GM21737 (cell line): ENCODE data around the gene FA2H.
A peak's percentile ranks its signal among the peaks of the same experiment; 100 is the strongest.
"Not testable (repeated sequence)": the region's sequence is repeated elsewhere in the genome, so short reads cannot be mapped to it uniquely, and the experiment has no call there.

Experiments used
- ATAC-seq: cut with Tn5 transposase; IDR thresholded peaks from one replicate; pipeline ENCODE4 v1.9.1; 2021; ENCODE audit warnings: mild to moderate bottlenecking, moderate library complexity; ENCODE audit not compliant: unreplicated experiment

The FA2H gene

GRCh38 chr16:74771656-74772315 lies 2.8 kb downstream of the FA2H start:
- ATAC-seq = peak; percentile 66

DNA sequence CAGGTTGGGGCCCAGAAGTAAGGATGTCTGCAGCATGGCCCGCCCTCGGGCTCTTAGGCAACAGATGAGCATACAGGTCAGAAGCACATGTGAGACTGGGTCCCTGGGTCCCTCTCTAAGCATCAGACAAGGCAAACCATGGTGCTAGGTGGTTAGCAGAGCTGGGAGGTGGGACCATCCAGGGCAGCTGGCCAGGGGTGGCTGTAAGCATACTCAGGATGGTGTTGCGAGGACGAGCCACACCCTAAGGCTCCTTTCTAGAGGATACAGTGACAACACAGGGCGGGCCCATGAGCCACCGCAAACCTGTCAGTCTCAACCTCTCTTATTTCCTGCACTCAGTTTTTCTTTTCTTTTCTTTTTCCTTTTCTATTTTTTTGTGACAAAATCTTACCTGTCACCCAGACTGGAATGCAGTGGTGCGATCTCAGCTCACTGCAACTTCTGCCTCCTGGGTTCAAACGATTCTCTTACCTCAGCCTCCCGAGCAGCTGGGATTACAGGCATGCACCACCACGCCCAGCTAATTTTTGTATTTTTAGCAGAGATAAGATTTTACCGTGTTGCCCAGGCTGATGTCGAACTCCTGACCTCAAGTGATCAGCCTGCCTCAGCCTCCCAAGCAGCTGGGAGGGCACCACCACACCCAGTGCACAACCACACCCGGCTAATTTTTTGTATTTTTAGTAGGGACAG lies 3.6 kb downstream of the FA2H start:
- no peak for ATAC-seq

DNA sequence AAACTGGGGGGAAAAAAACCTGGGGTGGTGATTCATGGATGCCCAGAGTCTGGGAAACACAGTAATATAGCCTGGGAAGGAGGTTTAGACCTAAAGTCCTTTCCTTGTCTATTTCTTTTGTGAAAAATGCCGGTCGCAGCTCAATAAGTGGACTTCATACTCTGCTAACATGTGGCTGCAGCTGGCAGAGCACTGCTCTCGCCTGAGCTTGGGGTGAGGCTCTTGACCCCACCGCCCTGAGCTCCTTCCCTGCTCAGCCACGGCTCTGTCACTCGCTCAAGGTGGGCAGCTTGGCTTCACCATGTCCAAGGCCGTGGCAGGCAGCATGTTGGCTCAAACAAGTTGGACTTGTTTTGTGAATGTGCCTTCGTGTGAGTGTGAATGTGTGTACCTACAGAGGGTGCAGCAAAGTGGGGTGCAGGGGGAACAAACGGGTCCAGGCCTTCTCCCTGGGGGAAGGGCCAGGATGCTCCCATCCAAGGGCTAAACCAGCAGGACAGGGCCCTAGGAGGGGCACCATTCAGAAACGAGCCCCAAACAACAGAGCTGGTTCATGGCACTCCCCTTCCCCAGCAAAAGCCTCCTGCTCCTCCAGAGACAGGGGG lies 4.9 kb downstream of the FA2H start:
- ATAC-seq = no peak

DNA sequence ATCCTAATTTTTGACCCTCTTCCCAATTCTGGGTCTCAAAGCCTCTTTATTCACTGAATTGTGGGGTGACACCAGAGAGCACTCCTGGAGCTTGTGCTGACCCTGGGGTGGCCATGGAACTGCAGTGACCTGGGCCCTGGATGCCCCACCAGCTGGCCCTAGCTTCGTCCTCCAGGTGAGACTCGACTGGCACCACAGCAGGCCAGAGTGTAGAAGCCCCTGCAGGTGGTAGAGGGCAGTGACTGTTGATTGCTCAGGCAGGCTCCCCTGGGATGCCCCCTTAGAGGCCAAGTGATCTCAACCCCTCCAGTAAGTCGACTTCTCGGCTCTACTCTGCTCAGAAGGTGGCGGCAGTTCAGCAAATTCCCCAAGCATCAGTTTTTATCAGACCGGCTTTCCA lies 6.4 kb downstream of the FA2H start:
- ATAC-seq = no peak

- ATAC-seq = no peak
Observed at GRCh38 chr16:74767749-74768148, 6.9 kb downstream of the FA2H start.

- no peak for ATAC-seq
Observed at GRCh38 chr16:74766729-74767128, 7.9 kb downstream of the FA2H start.

DNA sequence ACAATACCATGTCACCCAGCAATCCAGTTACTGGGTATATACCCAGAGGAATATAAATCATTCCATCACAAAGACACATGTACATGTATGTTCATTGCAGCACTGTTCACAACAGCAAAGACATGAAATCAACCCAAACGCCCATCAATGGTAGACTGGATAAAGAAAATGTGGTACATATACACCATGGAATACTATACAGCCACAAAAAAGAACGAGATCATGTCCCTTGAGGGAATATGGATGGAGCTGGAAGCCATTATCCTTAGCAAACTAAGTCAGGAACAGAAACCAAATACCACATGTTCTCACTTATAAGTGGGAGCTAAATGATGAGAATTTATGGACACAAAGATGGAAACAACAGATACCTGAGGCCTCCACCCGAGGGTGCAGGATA lies 10.4 kb downstream of the FA2H start:
- ATAC-seq = not testable (repeated sequence)

- no peak for ATAC-seq
Observed at GRCh38 chr16:74761665-74762064, 13.0 kb downstream of the FA2H start.

- no peak for ATAC-seq
Observed at GRCh38 chr16:74760007-74760767, 14.4 kb downstream of the FA2H start.

GRCh38 chr16:74759564-74759963 lies 15.1 kb downstream of the FA2H start:
- ATAC-seq = no peak

GRCh38 chr16:74758801-74759200 lies 15.8 kb downstream of the FA2H start:
- ATAC-seq = no peak

DNA sequence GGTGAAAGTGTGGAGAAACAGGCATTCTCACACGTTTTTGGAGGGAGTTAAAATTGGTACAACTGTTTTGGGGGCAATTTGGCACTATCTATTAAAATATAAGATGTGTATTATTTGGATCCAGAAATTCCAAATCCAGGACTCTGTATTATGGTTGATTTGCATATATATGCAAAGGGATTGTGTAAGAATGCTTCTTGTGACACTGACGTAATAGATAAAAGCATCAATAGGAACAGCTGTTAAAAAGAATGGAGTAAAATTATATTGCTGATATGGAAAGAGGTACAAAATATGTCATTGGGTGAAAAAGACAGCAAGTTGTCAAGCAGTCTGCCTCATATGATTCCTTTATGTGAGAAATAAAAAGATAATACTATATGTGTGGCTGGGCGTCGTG lies 17.3 kb downstream of the FA2H start:
- no peak for ATAC-seq

DNA sequence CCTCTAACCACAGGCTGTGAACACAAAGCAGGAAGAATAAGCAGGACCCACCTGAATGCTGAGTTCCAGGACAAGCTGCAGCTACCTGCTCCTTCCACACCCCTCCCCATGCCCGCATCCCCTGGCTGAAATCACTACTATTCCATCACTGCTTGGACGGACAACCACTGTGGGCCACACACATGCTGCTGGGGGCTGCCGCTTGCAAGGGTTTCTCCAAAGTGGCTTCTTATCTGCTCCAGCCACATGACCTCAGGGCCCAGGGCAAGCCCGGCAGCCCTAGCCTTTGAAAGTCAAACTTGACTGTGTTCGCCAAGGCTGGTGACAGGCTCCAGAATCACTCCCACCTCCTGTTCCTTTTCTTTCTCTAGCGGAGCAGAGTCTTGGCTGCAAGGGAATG lies 18.4 kb downstream of the FA2H start:
- ATAC-seq = no peak

DNA sequence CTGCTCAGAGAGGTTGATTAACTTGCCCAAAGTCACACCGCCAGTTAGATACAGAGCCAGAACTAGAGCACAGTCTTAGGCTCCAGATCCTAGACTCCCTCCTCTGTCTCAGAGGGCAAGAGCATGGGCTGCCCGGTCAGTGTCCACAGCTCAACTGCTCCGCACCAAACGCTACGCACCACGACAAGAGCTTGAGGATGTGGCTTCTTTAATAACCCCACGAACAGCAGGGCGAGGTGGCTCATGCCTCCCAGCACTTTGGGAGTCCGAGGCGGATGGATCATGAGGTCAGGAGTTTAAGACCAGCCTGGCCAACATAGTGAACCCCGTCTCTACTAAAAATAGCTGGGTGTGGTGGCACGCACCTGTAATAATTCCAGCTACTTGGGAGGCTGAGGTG lies 21.4 kb downstream of the FA2H start:
- ATAC-seq = no peak

- ATAC-seq = no peak
Observed at GRCh38 chr16:74752756-74753155, 21.9 kb downstream of the FA2H start.

- no peak for ATAC-seq
Observed at GRCh38 chr16:74752258-74752657, 22.4 kb downstream of the FA2H start.

DNA sequence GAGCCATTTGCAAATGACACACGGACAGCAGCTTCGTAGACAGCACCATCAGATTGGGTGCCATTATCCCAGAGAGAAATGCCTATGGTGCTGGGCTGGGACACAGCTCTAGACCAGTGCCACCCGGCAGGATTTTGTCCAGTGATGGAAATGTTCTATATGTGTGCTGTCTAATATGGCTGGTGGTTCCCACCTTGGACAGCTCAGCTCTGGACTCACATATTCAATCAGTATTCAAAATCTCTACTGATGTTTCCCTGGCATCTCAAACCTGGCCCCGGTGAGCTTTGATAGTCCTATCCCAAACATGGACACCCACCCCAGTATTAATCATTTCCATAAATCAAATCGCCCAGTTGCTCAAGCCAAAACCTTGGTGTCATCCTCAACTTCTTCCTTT lies 23.0 kb downstream of the FA2H start:
- no peak for ATAC-seq

DNA sequence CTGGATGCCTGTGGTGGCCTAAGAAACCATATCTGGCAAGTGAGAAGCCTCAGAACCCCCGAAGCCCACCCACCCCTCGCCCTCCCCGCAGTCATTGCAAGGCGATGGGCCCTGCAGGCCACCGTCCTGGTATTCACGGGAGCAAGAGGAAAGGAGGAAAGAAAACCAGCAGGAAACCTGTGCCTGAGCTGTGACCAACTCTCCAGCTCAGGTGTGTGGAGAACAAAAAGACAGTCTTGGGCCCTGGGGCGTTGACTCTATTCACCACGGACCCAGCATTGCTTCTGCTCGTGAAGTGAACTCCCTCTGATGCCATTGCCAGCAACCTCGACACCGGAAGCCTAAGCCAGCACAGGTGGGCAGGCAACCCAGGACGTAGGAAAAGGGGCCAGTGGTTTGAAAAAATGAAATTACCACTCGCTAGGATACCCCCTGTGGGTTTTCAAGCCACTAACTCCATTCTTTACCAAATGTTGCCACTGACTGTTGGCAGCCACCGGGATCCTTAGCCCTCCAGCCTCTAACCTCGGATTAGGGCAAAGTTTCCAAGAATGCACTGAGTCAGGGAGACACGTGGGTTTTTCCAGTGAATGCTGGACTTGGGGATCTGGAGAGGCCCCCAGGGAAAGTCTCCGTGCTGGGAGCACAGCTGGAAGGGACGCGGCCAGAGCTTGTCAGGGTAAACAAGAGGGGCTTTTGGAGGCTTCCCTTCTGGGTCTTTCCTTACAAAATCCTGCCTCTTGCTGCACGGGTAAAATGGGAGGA lies 25.1 kb downstream of the FA2H start:
- no peak for ATAC-seq

- no peak for ATAC-seq
Observed at GRCh38 chr16:74748616-74749026, 26.0 kb downstream of the FA2H start.

DNA sequence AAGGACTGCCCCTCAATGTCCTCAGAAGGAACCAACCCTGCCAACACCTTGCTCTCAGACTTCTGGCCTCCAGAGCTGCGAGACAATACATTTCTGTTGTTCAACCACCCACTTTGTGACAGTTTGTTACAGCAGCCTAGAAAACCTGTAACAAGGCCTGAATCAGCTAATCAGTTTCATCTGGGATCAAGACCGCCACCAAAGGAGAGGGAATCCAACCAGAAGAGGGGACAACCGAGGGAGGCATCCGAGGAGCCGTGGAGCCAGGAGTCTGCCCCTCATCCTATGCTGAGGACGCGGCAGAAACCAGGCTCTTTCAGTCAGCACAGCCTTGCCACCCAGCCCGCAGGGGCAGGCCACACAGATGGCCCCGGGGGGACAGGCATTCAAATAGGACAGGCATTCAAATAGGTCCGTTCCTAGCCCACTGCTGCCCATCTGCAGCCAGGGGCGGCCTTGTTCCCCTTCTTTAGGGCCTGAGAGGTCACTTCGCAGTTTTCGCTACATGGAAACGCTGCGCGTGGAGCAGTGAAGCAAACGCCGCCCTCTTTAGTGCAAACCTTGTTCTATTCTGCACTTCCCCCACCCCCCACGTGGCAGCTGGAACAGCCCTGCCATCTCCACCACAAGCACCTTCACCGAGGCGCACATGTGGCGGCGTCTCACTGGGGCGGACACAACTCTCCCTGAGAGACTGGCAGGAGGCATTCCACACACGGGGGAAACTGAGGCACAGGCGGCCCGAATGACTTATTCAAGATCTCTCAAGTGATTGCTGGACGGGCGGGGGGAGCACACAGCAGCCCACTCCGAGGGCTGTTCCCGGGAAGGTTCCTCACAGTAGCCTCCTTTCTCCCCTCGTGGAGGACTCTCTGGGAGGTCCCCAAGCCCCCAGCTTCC lies 26.7 kb downstream of the FA2H start:
- no peak for ATAC-seq
